Measurements from ENCODE around the gene SLC24A3.

SLC24A3 gene

GRCh38 chr20:19185083-19185482, 27.4 kb upstream of the SLC24A3 start:
- TF ChIP-seq CTCF (IDR thresholded peaks at IDR 0.05) = no peak
- H3K4me1 ChIP-seq (ENCODE audit: control insufficient read depth in 1 of 2, insufficient read depth in 1 of 2, low read depth in 1 of 2, low read length in 1 of 2) = no peaks in the 10 kb centered on the region
- no peaks in the 10 kb centered on the region for H3K36me3 ChIP-seq
- no peak overlapping the region for H3K4me3 ChIP-seq (ENCODE audit: low read depth in 1 of 2, low read length in 1 of 2)
- H3K27me3 ChIP-seq = no peaks in the 10 kb centered on the region
- H3K9me3 ChIP-seq = no peaks in the 10 kb centered on the region
- H3K27ac ChIP-seq = no peak overlapping the region

- H3K36me3 ChIP-seq = no peaks in the 10 kb centered on the region
- H3K4me1 ChIP-seq (ENCODE audit: control insufficient read depth in 1 of 2, insufficient read depth in 1 of 2, low read depth in 1 of 2, low read length in 1 of 2) = no peaks in the 10 kb centered on the region
- TF ChIP-seq CTCF (IDR thresholded peaks at IDR 0.05) = no peak
- no peaks in the 10 kb centered on the region for H3K27me3 ChIP-seq
- no peak overlapping the region for H3K4me3 ChIP-seq (ENCODE audit: low read depth in 1 of 2, low read length in 1 of 2)
- no peak overlapping the region for H3K27ac ChIP-seq
- H3K9me3 ChIP-seq = no peaks in the 10 kb centered on the region
These were observed 19.1 kb upstream of the SLC24A3 start for GRCh38 chr20:19193349-19193748.

GRCh38 chr20:19205981-19206396, 6.5 kb upstream of the SLC24A3 start:
- no peaks in the 10 kb centered on the region for H3K36me3 ChIP-seq
- peaks cover 18% of the 10 kb centered on the region for H3K27me3 ChIP-seq
- H3K4me3 ChIP-seq (ENCODE audit: low read depth in 1 of 2, low read length in 1 of 2) = no peak overlapping the region
- H3K9me3 ChIP-seq = no peaks in the 10 kb centered on the region
- H3K4me1 ChIP-seq (ENCODE audit: control insufficient read depth in 1 of 2, insufficient read depth in 1 of 2, low read depth in 1 of 2, low read length in 1 of 2) = no peaks in the 10 kb centered on the region
- peak; percentile 75 for TF ChIP-seq CTCF (IDR thresholded peaks at IDR 0.05)
- no peak overlapping the region for H3K27ac ChIP-seq

GRCh38 chr20:19207541-19207940, 4.9 kb upstream of the SLC24A3 start:
- Histone ChIP-seq H3K9me3 (no peaks in the 10 kb centered on the region), H3K27me3 (peaks cover 29% of the 10 kb centered on the region), H3K4me1 (ENCODE audit: control insufficient read depth in 1 of 2, insufficient read depth in 1 of 2, low read depth in 1 of 2, low read length in 1 of 2) (peaks cover 6% of the 10 kb centered on the region in 2 experiments), H3K36me3 (no peaks in the 10 kb centered on the region), H3K4me3 (ENCODE audit: low read depth in 1 of 2, low read length in 1 of 2) (no peak overlapping the region), H3K27ac (no peak overlapping the region)
- TF ChIP-seq CTCF (IDR thresholded peaks at IDR 0.05) = no peak

- Histone ChIP-seq H3K9me3 (no peaks in the 10 kb centered on the region), H3K4me1 (ENCODE audit: control insufficient read depth in 1 of 2, insufficient read depth in 1 of 2, low read depth in 1 of 2, low read length in 1 of 2) (peaks cover 21 to 25% of the 10 kb centered on the region in 2 experiments), H3K4me3 (ENCODE audit: low read depth in 1 of 2, low read length in 1 of 2) (no peak overlapping the region), H3K27ac (no peak overlapping the region), H3K36me3 (no peaks in the 10 kb centered on the region), H3K27me3 (peaks cover 29% of the 10 kb centered on the region)
- no peak for TF ChIP-seq CTCF (IDR thresholded peaks at IDR 0.05)
These were observed 1.9 kb upstream of the SLC24A3 start for GRCh38 chr20:19210391-19211155.
